ENCODE measurements around the gene OMP.

The OMP gene

GRCh38 chr11:77139201-77139600 is 36.6 kb downstream of the OMP start:
- DNase-seq (ENCODE audit: low read depth, low spot score): no peak

GRCh38 chr11:77140231-77140851 is 37.7 kb downstream of the OMP start:
- DNase-seq (ENCODE audit: low read depth, low spot score): no peak

GRCh38 chr11:77141034-77141433 is 38.4 kb downstream of the OMP start:
- DNase-seq (ENCODE audit: low read depth, low spot score): no peak

GRCh38 chr11:77141475-77141874 is 38.8 kb downstream of the OMP start:
- no peak for DNase-seq (ENCODE audit: low read depth, low spot score)

- no peak for DNase-seq (ENCODE audit: low read depth, low spot score)
Observed at GRCh38 chr11:77142091-77142975, 39.7 kb downstream of the OMP start.

- DNase-seq (ENCODE audit: low read depth, low spot score): no peak
Observed at GRCh38 chr11:77143405-77144020, 40.9 kb downstream of the OMP start.

GRCh38 chr11:77144196-77144856 is 41.7 kb downstream of the OMP start:
- no peak for DNase-seq (ENCODE audit: low read depth, low spot score)

GRCh38 chr11:77144857-77145428 is 42.3 kb downstream of the OMP start:
- no peak for DNase-seq (ENCODE audit: low read depth, low spot score)

- no peak for DNase-seq (ENCODE audit: low read depth, low spot score)
Observed at GRCh38 chr11:77146261-77147035, 43.8 kb downstream of the OMP start.

GRCh38 chr11:77147036-77147315 is 44.3 kb downstream of the OMP start:
- no peak for DNase-seq (ENCODE audit: low read depth, low spot score)

GRCh38 chr11:77147668-77148321 is 45.2 kb downstream of the OMP start:
- DNase-seq (ENCODE audit: low read depth, low spot score): peak; percentile 11

- DNase-seq (ENCODE audit: low read depth, low spot score): no peak
Observed at GRCh38 chr11:77148963-77149715, 46.5 kb downstream of the OMP start.

- no peak for DNase-seq (ENCODE audit: low read depth, low spot score)
Observed at GRCh38 chr11:77149716-77150392, 47.2 kb downstream of the OMP start.

- DNase-seq (ENCODE audit: low read depth, low spot score): no peak
Observed at GRCh38 chr11:77150836-77151235, 48.2 kb downstream of the OMP start.

- DNase-seq (ENCODE audit: low read depth, low spot score): no peak
Observed at GRCh38 chr11:77151804-77152509, 49.3 kb downstream of the OMP start.

GRCh38 chr11:77152846-77153245 is 50.2 kb downstream of the OMP start:
- no peak for DNase-seq (ENCODE audit: low read depth, low spot score)
